ENCODE results near the gene AQP7.
"Not testable (repeated sequence)": the region's sequence is repeated elsewhere in the genome, so short reads cannot be mapped to it uniquely, and the experiment has no call there.

Gene AQP7

GRCh38 chr9:33434317-33435105 is 32.1 kb upstream of the AQP7 start:
- no peak for DNase-seq (ENCODE audit: extremely low read depth in 1 of 2, low read depth in 1 of 2)

- no peak for DNase-seq (ENCODE audit: extremely low read depth in 1 of 2, low read depth in 1 of 2)
Measured at GRCh38 chr9:33433871-33434270, 31.5 kb upstream of the AQP7 start.

GRCh38 chr9:33431420-33431819 is 29.1 kb upstream of the AQP7 start:
- no peak for DNase-seq (ENCODE audit: extremely low read depth in 1 of 2, low read depth in 1 of 2)

- no peak for DNase-seq (ENCODE audit: extremely low read depth in 1 of 2, low read depth in 1 of 2)
Measured at GRCh38 chr9:33430942-33431341, 28.6 kb upstream of the AQP7 start.

- DNase-seq (ENCODE audit: extremely low read depth in 1 of 2, low read depth in 1 of 2) = no peak
Measured at GRCh38 chr9:33429256-33429985, 27.1 kb upstream of the AQP7 start.

- no peak for DNase-seq (ENCODE audit: extremely low read depth in 1 of 2, low read depth in 1 of 2)
Measured at GRCh38 chr9:33426843-33427293, 24.5 kb upstream of the AQP7 start.

- no peak for DNase-seq (ENCODE audit: extremely low read depth in 1 of 2, low read depth in 1 of 2)
Measured at GRCh38 chr9:33425128-33425533, 22.8 kb upstream of the AQP7 start.

GRCh38 chr9:33424492-33424891 is 22.1 kb upstream of the AQP7 start:
- not testable (repeated sequence) for DNase-seq (ENCODE audit: extremely low read depth in 1 of 2, low read depth in 1 of 2)

- DNase-seq (ENCODE audit: extremely low read depth in 1 of 2, low read depth in 1 of 2) = not testable (repeated sequence)
Measured at GRCh38 chr9:33424043-33424442, 21.7 kb upstream of the AQP7 start.

GRCh38 chr9:33419708-33420303 is 17.4 kb upstream of the AQP7 start:
- DNase-seq (ENCODE audit: extremely low read depth in 1 of 2, low read depth in 1 of 2) = no peak

GRCh38 chr9:33418090-33418489 is 15.7 kb upstream of the AQP7 start:
- DNase-seq (ENCODE audit: extremely low read depth in 1 of 2, low read depth in 1 of 2) = no peak

GRCh38 chr9:33416996-33417395 is 14.6 kb upstream of the AQP7 start:
- peak in 1 of 2 donors; percentile 17 for DNase-seq (ENCODE audit: extremely low read depth in 1 of 2, low read depth in 1 of 2)

- DNase-seq (ENCODE audit: extremely low read depth in 1 of 2, low read depth in 1 of 2) = peak; percentile 80 to 86
Measured at GRCh38 chr9:33415501-33416038, 13.2 kb upstream of the AQP7 start.

- DNase-seq (ENCODE audit: extremely low read depth in 1 of 2, low read depth in 1 of 2) = no peak
Measured at GRCh38 chr9:33414889-33415500, 12.6 kb upstream of the AQP7 start.

- no peak for DNase-seq (ENCODE audit: extremely low read depth in 1 of 2, low read depth in 1 of 2)
Measured at GRCh38 chr9:33414268-33414667, 11.9 kb upstream of the AQP7 start.

GRCh38 chr9:33408087-33408486 is 5.7 kb upstream of the AQP7 start:
- DNase-seq (ENCODE audit: extremely low read depth in 1 of 2, low read depth in 1 of 2) = no peak

GRCh38 chr9:33407061-33407460 is 4.7 kb upstream of the AQP7 start:
- no peak for DNase-seq (ENCODE audit: extremely low read depth in 1 of 2, low read depth in 1 of 2)

- DNase-seq (ENCODE audit: extremely low read depth in 1 of 2, low read depth in 1 of 2) = no peak
Measured at GRCh38 chr9:33404788-33405362, 2.5 kb upstream of the AQP7 start.

- DNase-seq (ENCODE audit: extremely low read depth in 1 of 2, low read depth in 1 of 2) = no peak
Measured at GRCh38 chr9:33403941-33404787, 1.8 kb upstream of the AQP7 start.

GRCh38 chr9:33401809-33402208 is 559 bp downstream of the AQP7 start:
- not testable (repeated sequence) for DNase-seq (ENCODE audit: extremely low read depth in 1 of 2, low read depth in 1 of 2)
